ENCODE data around the gene OR10T2. TPM values are rescaled to one million over a fixed set of nuclear protein-coding genes. Genes with fewer than 3 reads are reported as not detected.

The OR10T2 gene, protein sequence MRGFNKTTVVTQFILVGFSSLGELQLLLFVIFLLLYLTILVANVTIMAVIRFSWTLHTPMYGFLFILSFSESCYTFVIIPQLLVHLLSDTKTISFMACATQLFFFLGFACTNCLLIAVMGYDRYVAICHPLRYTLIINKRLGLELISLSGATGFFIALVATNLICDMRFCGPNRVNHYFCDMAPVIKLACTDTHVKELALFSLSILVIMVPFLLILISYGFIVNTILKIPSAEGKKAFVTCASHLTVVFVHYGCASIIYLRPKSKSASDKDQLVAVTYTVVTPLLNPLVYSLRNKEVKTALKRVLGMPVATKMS
- not detected in 2 replicates for total RNA-seq

DNA sequence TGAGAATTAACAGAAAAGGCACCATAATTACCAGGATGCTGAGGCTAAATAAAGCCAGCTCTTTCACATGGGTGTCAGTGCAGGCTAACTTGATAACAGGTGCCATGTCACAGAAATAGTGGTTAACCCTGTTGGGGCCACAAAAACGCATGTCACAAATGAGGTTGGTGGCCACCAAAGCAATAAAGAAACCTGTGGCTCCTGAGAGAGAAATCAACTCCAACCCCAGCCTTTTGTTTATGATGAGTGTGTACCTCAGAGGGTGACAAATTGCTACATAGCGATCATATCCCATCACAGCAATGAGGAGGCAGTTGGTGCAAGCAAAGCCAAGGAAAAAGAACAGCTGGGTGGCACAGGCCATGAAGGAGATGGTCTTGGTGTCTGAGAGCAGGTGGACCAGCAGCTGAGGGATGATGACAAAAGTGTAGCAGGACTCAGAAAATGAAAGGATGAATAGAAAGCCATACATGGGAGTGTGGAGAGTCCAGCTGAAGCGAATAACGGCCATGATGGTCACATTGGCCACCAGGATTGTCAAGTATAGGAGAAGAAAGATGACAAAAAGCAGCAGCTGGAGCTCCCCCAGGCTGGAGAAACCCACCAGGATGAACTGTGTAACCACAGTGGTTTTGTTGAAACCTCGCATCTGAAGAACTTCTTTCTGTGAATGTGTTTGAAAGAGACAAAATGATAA is at the start of gene OR10T2:
Gene OR10T2, minus strand, starts transcription at position 649 of the 697 bp plus-strand sequence. Its CDS starts 0 bp downstream, at position 649.

DNA sequence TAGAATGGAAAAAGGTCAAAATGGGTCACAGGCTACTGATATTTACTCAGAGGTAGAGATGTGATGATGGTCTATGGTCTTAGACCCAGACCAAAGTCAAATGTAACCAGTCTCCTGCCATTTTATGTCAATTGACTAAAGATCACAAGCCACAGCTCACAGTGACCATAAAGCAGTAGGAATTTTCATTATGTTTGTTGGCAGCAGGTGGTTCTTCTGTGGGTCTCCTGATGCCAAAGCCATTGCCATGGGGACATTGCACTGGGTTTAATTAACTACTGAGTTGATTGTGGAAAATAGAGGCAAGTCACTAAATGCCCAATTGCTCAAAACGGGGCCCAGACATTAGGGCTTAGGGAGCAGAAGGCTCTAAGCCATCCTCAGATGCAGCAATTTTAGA is 26.9 kb upstream of the OR10T2 start, which contains the start of gene OR10K2:
Gene OR10K2, minus strand, starts transcription at position 101 of the 400 bp plus-strand sequence. CDS start 5,371 bp downstream, outside the sequence.

DNA sequence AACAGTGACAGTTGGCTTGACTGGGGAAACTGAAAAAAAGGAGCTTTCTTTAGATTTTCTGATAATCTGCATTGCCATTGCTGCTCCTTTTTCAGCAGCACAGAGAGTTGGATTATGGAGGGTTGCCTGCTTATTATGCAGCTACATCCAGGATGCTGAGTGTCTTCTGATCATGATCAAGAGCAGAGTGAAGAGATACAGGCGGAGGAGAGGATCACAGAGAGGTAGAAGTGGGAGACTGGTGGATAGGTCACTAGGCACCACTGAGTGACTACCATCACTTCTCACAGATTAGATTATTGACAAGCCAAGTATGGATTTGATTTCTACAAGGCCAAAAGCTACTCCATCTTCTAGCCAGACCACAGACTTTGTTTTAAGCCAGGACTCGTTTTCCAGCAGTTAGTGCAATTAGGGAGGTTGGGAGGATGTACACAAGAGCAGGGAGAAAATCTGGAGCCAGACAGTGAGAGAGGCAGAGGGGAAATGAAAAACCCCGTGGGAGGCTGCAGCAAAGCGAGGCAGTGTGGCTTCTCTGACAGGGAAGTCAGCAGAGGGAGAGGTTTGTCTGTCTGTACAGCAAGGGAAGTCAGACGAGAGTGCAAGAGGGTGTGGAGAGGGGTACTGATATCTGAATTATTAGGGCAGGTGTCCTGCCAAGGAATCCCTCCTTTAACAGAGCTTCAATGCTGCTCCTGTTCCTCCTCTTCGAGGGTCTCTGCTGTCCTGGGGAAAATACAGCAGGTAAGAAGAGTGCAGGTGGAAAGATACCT is 45.8 kb downstream of the OR10T2 start, which contains the start of gene CD1E:
Gene CD1E, plus strand, starts transcription at position 592 of the 773 bp plus-strand sequence. Its CDS starts 95 bp downstream, at position 687.

Other genes with a start within 250 kb of the OR10T2 start
- gene CD1D, start 218.6 kb downstream of the OR10T2 start, total RNA-seq = 2.1 and 2.3 TPM in 2 replicates
- gene CD1A, start 145.0 kb downstream of the OR10T2 start, total RNA-seq = not detected in 2 replicates
- not detected in 2 replicates for gene CD1C, start 109.5 kb downstream of the OR10T2 start, total RNA-seq
- gene CD1B, start 67.9 kb downstream of the OR10T2 start, total RNA-seq = not detected in 2 replicates
- not detected in 2 replicates for gene CD1E, start 45.6 kb downstream of the OR10T2 start, total RNA-seq
- gene OR10K2, start 26.8 kb upstream of the OR10T2 start, total RNA-seq = not detected in 2 replicates
- gene OR10K1, start 62.4 kb upstream of the OR10T2 start, total RNA-seq = not detected in 2 replicates
- gene OR10R2, start 72.8 kb upstream of the OR10T2 start, total RNA-seq = not detected in 2 replicates
- not detected in 2 replicates for gene OR6Y1, start 154.9 kb upstream of the OR10T2 start, total RNA-seq
- gene OR6P1, start 171.1 kb upstream of the OR10T2 start, total RNA-seq = not detected in 2 replicates
- not detected in 2 replicates for gene OR10X1, start 180.4 kb upstream of the OR10T2 start, total RNA-seq
- gene OR10Z1, start 205.8 kb upstream of the OR10T2 start, total RNA-seq = not detected in 2 replicates